Renal cortex interstitium (tissue), 11 donors: ENCODE results near the gene HIBCH. TPM values are rescaled to one million over a fixed set of nuclear protein-coding genes. Genes with fewer than 3 reads are reported as not detected.
A peak's percentile ranks its signal among the peaks of the same experiment; 100 is the strongest.
"Not testable (repeated sequence)": the region's sequence is repeated elsewhere in the genome, so short reads cannot be mapped to it uniquely, and the experiment has no call there.

Experiments used
- DNase-seq, 11 donors: peaks; one replicate each; pipeline ENCODE4 v3.0.0-alpha.2; 2013; ENCODE audit warnings: low read depth in 9 of 11, low spot score in 4 of 11; ENCODE audit errors: extremely low read depth in 1 of 11
- polyA plus RNA-seq, 3 donors: library from polyadenylated mRNA; unstranded; fragments of 120-200 nt; gene quantifications; one replicate each; pipeline ENCODE4 v1.2.1, GENCODE V29; 2013; ENCODE audit not compliant: insufficient read length in 3 of 3

The HIBCH gene
- polyA plus RNA-seq, 3 donors = 69.9 to 89.2 (median 83.2) TPM

- DNase-seq = no peak
Observed at GRCh38 chr2:190352668-190353536, 33.3 kb upstream of the HIBCH start.

DNA sequence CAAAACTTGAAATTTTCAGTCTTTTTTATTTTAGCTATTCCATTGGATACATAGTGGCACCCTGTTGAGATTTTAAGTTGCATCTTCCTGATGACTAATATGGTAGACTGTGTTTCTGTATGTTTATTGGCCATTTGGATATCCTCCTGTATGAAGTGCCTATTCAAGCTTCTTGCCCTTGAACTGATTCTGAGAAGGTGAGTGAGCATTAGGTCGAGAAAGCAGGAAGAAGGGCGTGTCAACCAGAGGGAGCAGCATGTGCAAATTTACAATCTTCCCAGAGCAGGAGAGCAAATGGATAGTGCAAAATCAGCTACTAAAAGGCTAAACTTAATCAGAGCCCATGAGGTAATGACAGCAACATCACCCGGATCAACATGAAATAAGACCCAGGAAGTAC, 32.3 kb upstream of the HIBCH start:
- no peak for DNase-seq

DNA sequence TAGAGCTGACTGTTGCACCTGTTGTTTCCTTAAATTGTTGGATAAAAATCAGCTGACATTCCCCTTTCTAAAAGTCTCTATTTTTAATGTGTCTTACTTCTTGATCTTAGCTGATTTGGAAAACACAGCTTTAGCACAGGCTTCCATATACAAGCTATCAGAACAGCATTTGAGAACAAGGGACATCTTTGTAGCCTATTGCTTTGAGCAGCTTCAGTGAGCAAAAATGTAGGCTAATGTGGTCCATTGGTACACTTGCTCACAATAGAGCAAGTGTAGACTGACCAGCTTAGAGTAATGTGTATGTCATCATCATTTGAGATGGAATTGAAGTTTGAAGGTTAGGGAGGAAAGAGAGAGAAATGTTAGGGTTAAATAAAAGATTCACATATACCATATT, 30.7 kb upstream of the HIBCH start:
- no peak for DNase-seq

DNA sequence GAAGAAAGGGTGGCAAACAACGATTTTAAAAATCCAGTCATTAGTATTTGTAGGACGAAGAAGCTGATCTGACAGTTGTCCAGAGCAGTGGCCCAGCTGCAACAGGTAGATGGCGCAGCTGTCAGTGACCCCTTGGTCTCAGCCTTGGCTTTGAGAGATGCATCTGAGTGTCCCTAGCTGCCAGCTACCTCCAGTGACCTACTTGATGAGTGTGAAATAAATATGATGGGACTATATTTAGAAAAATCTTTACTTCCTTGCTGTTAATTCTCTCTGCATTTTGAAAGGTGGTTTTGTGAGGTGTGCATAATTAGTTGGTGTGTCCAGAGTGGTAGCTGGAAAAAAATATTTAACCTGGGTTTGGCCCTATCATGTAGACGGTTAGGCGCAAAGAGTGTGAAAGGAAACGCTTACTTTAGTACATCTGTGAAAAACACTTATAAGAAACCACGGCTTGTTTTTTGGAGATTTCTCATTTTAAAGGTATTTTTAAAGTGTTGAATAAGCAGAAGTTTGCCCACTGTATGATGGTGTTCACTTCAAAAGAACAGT, 24.7 kb upstream of the HIBCH start:
- DNase-seq = peak in 6 of 11 donors; percentile 19 to 44 (median 32)

DNA sequence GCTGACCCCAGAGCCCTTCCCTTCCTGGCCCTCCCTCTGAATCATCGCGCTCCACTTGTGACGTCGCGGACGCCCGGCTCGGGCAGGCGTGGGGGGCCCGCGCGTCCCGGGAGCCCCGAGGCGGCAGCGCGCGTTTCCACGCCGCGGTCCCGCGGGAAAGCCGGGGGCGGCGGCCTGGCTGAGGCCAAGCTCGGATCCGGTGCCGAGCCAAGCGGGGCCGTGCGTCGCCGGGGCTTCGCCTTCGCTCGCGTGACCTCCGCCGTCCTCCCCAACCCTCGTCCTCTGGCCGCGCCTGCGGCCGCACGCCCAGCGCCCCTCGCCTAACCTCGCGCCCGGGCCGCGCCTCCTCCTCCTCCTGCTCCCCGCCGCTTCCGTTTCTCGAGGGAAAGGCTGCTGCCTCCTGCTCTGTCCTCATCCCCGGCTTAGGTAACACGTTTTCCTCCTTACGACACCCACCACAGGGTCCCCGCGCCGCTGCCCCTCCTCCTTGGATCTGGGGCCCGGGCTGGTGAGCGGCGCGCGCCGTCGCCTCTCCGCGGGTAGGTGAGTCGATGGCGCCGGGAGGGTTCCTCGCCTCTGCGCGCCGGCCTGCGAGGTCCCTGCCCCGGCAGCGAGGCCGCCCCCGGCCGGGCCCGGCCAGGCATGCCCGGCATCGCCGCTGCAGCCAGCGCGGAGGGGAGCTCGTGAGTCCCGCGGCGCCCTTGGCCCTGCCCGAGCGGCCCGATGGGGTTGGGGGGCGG, 24.1 kb upstream of the HIBCH start, which contains the start of gene INPP1:
INPP1 (plus strand) TSS at position 54 of the 740 bp plus-strand sequence. CDS start 16,514 bp downstream, outside the sequence.
- DNase-seq = peak in 8 of 11 donors; percentile 13 to 57 (median 44)

DNA sequence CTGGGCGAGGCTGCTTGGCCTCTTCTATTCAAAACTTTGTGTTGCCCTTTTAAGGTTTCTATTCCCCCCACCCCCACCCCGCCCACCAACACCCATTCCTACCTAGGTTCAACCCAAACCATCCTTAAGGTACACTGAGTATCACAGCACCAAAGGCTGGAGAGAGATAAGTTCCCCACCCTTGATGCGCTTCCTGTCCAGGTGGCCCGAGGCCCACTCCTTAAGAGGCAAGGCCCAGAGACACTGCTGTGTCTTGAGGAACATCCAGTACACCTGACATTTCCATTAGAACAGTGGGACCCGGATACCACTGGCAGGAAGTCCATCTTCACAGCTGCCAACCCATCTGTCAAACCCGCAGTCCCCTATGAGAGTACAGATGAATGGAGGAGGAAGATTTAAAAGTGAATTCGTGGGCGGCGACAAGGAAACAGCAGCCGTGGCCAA, 23.5 kb upstream of the HIBCH start:
- peak in 2 of 11 donors; percentile 29 to 43 for DNase-seq

DNA sequence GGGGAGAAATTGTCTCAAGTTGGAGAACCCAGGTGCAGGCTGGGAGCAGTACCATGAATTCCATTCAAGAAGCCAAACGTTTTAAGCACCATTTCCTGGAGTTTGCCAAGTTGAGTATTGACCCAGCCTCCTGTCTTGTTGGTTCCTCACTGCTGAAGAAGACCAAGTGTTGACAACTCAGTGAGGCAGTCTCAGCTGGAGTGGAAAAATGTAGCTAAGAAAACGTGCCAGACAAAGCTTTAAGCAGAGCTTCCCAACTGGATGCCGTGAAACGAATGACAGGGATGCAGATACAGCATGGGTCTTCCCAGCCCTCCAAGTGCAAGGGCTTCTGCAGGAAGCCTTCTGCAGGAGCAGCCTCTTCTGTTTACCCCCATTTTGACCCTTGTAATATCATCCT, 23.0 kb upstream of the HIBCH start:
- no peak for DNase-seq

GRCh38 chr2:190340369-190340768, 20.7 kb upstream of the HIBCH start:
- no peak for DNase-seq

- DNase-seq = no peak
Observed at GRCh38 chr2:190339394-190339793, 19.8 kb upstream of the HIBCH start.

DNA sequence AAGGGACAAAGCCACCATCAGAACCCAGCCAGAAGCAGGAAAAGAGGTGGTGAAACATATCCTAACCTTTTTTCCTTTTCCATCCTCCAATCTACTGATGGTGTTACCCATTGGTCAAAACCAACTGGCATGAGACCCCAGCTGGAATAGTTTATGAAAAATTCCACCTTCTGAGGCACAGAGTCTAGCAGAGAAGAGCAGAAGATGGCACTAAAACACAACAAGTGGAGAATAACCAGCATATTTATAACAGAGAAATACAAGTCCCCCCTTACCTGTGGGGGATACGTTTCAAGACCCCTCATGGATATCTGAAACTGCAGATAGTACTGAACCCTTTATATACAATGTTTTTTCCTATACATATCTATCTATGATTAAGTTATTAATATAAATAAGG, 18.8 kb upstream of the HIBCH start:
- no peak for DNase-seq

- no peak for DNase-seq
Observed at GRCh38 chr2:190336420-190336819, 16.8 kb upstream of the HIBCH start.

DNA sequence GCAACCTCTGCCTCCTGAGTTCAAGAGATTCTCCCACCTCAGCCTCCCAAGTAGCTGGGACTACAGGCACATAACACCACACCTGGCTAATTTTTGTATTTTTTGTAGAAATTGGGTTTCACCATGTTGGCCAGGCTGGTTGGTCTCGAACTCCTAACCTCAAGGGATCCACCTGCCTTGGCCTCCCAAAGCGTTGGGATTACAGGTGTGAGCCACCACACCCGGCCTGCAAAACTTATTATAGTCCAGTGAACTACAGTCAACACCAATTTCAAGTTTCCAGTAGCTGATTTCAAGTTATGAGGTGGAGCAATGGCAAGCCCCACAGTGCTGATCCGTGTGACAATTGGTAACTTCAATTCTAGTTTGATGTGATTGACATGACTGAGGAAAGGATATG, 16.0 kb upstream of the HIBCH start:
- not testable (repeated sequence) for DNase-seq

DNA sequence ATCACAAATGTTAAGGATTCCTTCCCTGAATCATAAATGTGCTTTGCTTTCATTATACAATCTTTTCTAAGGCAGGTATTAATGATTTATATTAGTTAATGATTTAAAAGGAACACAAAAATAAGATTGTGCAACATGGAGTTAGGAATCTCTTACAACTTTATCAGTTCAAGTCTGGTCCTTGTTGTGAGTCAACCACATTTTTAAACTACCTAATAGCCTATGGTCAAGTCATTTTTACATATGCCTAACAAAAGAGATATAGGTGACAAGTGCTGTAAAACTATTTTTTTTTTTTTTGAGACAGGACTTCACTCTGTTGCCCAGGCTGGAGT, 15.6 kb upstream of the HIBCH start:
- no peak for DNase-seq

- DNase-seq = no peak
Observed at GRCh38 chr2:190334479-190335224, 15.0 kb upstream of the HIBCH start.

DNA sequence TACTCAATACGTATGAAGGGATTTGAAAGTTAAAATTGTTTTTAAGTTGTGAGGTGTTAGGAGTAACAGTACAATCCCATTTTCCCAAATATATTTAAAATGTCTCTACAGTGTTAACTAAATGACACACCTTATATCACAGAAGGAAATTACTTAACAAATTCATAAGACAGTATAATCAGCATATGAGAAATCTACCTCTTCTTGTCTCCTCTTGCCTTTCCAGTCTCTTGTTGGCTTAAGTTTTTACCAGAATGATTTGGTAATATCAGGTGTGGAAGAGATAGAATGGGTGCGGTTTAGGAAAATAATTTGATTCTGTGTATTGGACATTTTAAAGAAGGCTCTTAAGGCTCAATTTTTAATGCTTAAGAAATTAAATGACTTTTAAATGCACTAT, 14.3 kb upstream of the HIBCH start:
- DNase-seq = no peak

GRCh38 chr2:190333395-190333794, 13.8 kb upstream of the HIBCH start:
- no peak for DNase-seq

DNA sequence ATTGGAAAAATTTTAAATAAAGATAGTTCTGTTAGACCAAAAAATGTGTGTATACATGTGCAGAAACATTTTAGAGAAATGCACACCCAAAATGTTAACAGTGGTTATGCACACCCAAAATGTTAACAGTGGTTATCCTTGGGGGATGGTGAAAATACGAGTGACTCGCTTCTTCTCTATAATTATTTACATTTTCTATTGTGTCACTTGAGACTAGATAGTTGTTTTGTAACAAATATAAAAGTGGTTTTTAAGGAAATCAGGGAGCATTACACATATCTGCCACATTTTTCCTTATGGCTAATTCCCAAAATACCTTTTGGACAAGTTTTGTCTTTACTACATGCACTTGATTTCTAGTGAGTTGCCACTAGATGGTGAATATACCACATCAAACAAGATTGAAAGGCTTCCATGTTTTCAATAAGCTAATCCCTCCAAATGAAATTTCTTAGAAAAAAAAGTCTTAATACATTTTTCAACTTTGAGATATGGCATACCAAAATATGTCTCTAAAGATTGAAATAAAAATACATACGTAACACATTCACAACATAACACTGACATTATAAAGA, 9.0 kb upstream of the HIBCH start:
- DNase-seq = no peak

DNA sequence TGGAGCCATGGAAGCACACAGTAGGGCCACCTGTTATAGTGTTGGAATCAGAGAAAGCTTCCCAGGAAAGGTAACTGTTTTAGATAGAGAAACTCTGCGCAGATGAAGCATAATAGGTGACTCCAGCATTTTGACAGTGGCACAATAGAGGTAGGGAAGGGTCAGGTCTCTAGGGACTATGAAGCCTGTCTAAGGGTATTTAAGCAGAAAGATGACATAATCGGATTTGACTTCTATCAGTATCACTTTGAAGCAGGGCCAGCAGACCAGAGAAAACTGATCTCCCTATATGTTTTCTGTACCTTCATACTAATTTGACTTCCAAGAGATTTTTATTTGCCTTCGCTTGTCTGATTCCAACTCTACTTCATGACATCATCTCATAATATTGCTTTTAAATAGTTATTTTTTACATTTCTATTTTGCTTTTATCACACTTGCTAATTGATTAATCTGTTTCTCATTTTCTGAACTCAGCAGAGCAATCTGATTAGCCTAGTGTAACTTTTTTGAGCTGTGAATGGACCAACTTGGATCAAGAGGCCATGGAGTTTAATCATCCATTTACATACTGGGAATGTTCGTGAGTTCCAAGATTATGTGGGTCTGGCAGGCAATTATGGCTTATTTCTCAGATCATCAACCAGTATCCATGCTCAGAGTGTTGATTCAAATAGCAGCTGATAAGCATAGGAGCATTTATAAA, 8.4 kb upstream of the HIBCH start:
- DNase-seq = no peak
